ENCODE data around the gene SLC38A11. TPM values are rescaled to one million over a fixed set of nuclear protein-coding genes. Genes with fewer than 3 reads are reported as not detected.
"Not testable (repeated sequence)": the region's sequence is repeated elsewhere in the genome, so short reads cannot be mapped to it uniquely, and the experiment has no call there.

SLC38A11 gene
- total and polyA plus RNA-seq, 7 donors = 0.46 to 4.3 (median 0.71) TPM; not detected in 1

DNA sequence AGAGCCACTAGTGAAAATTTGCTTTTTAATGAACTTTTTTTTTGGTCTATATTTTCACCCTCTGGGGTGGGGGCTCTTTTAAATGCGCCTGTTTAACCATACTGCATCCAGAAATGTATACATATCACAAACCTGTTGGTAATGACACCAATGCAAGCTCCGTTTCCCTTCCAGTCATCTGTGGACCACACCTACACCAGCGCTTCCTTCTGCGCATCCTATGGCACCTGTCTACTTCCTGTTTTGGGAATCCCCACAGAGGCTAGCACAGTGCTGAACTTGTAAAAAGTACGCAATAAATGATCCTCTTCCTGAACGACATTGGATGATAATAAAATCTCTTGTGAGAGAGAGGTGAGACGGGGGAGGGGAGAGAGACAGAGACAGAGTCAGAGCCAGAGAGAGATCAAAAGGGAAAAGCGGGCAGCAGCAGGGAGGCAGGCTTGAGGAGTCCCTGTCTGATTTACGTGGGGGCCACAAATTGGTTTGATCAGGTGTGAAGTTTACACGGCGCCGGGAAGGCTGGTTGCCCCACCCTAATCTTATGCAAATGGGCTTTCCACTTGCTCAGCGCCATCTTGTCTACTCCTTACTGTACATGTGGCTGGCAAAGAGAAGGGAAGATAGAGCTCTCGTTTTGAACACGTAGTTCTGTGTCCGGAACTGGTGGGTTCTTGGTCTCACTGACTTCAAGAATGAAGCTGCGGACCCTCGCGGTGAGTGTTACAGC is 38.1 kb upstream of the SLC38A11 start:
- Histone ChIP-seq H3K4me3 (no peak overlapping the region), H3K27me3 (no peaks in the 10 kb centered on the region), H3K36me3 (no peaks in the 10 kb centered on the region), H3K9me3 (no peaks in the 10 kb centered on the region), H3K4me1 (peaks cover 0 to 20% (median 13%) of the 10 kb centered on the region in 4 donors), H3K27ac (no peak overlapping the region)
- DNase-seq = no peak
- 49 to 81% methylated on average over 19 of the region's 19 CpGs for WGBS, 2 donors
- TF ChIP-seq POLR2A (IDR thresholded peaks at IDR 0.05) = no peak
- no peak for TF ChIP-seq EP300 (IDR thresholded peaks at IDR 0.05)
- no peak for TF ChIP-seq POLR2AphosphoS5 (IDR thresholded peaks at IDR 0.05)
- TF ChIP-seq CTCF (IDR thresholded peaks at IDR 0.05) = no peak
- intact Hi-C loops (cut with DNase I) = loop anchor here (2.0 to 10.0 kb wide), 2 partner anchors 211 to 299 kb away; partner anchors contain the start of gene SCN3A

DNA sequence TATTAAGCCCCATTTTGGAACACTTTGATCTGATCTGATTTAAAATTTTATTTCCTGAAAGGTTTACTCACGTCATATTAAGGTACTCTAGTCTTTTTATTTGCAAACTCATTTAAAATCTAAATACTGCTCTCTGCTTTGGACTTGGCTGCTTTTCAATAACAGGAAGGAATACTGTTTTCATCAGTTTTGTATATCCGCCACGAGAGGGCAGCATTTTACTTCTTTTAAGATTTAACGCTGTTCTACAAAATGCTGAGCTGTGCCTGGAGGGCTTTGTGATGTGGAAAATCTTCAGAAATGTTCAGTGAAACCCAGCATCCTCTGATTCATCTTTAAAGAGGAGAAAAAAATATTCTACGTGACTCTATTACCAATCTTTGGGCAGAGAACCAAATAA is 37.5 kb upstream of the SLC38A11 start:
- Histone ChIP-seq H3K4me3 (no peak overlapping the region), H3K36me3 (no peaks in the 10 kb centered on the region), H3K4me1 (peaks cover 0 to 20% (median 13%) of the 10 kb centered on the region in 4 donors), H3K9me3 (no peaks in the 10 kb centered on the region), H3K27ac (peak overlapping the region in 1 of 4 donors; percentile 70), H3K27me3 (no peaks in the 10 kb centered on the region)
- intact Hi-C loops (cut with DNase I) = loop anchor here (2.0 to 10.0 kb wide), 2 partner anchors 212 to 300 kb away; partner anchors contain the start of gene SCN3A
- WGBS, 2 donors = 0 to 1% methylated on average over 5 of the region's 5 CpGs
- TF ChIP-seq POLR2A (IDR thresholded peaks at IDR 0.05) = no peak
- TF ChIP-seq CTCF (IDR thresholded peaks at IDR 0.05) = peak in 2 of 4 experiments; percentile 19 to 58
- TF ChIP-seq EP300 (IDR thresholded peaks at IDR 0.05) = no peak
- no peak for TF ChIP-seq POLR2AphosphoS5 (IDR thresholded peaks at IDR 0.05)
- DNase-seq = peak; percentile 74

DNA sequence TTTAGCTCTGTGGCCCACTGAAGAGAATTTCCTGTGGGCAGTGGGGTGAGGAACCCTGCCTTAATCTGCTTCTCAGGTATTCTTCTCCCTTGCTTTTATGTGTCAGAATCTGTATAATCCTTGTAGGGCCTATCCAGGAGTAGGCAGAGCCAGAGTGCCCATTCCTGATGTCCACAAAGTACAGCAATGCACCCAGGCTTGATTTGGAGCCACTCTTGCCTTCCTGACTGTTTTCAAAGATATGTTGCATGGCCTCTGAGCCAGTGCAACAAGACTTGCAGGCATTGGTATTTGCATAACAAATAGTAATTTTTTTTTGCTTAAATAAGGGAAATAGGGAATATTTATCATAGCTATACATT is 36.7 kb upstream of the SLC38A11 start:
- H3K4me3 ChIP-seq, DNase-seq, H3K9me3 ChIP-seq, H3K36me3 ChIP-seq, H3K27me3 ChIP-seq: not testable (repeated sequence)
- intact Hi-C loops (cut with DNase I) = loop anchor here (2.0 to 10.0 kb wide), 2 partner anchors 213 to 301 kb away; partner anchors contain the start of gene SCN3A
- Histone ChIP-seq H3K27ac (peak overlapping the region; percentile 37 to 70 (median 56)), H3K4me1 (peaks cover 0 to 20% (median 13%) of the 10 kb centered on the region in 4 donors)

DNA sequence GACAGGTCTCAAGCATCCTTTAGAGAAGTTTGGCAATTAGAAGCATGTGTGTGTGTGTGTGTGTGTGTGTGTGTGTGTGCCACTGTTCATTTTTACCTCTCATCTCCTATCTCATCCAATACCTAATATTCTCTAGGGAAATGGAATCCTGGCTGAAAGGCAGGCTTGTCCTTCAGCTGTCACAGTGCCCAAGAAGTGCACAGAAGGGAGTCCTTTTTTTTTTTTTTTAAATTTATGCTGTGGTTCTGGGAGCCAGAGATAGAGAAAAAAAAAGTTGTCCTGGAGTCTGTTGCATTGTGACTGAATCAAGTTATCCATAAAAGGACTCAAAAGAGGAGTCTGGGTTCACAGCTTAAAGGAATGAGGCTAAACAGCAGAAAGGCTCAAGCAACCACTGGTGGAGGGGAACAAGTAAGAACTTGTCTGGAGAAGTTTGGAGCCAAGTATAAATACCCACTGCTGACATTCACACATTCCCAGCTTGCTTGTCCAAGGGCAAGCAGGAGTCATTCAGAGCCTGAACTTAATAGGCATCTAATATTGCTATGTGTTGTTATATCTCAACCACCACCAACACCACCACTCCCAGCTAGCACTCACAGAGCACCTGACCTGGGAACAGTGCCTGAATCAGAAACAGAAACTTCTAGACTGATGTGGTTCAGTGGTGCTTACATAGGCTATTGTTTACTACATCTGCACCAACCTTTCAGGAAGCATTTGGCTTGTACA is 36.2 kb upstream of the SLC38A11 start:
- Histone ChIP-seq H3K4me1 (peaks cover 0 to 20% (median 13%) of the 10 kb centered on the region in 4 donors), H3K27ac (peak overlapping the region; percentile 37 to 70 (median 56))
- not testable (repeated sequence) for H3K4me3 ChIP-seq, H3K36me3 ChIP-seq, H3K9me3 ChIP-seq, DNase-seq, H3K27me3 ChIP-seq
- intact Hi-C loops (cut with DNase I) = loop anchor here (2.0 to 10.0 kb wide), 2 partner anchors 213 to 301 kb away; partner anchors contain the start of gene SCN3A

DNA sequence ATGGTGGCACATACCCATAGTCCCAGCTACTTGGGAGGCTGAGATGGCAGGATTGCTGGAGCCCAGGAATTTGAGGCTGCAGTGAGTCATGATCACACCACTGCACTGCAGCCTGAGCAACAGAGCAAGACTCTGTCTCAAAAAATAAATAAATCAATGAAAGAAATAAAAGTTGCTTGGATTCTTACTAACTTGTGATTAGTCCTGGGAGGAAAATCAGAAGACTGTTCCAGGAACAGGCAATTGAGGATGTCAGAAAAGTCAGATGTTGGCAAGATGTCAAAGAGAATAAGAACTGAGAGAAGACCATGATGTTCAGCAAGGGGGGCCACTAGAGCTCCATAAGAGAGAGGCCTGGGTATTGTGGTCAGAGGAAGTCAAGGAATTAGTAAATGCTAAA is 35.6 kb upstream of the SLC38A11 start:
- H3K4me3 ChIP-seq, H3K9me3 ChIP-seq, H3K36me3 ChIP-seq, H3K27me3 ChIP-seq, DNase-seq: not testable (repeated sequence)
- peak in 2 of 4 donors; percentile 11 to 29 for TF ChIP-seq POLR2AphosphoS5 (IDR thresholded peaks at IDR 0.05)
- H3K27ac ChIP-seq = peak overlapping the region in 3 of 4 donors; percentile 31 to 70 (median 37)
- H3K4me1 ChIP-seq = peaks cover 0 to 20% (median 13%) of the 10 kb centered on the region in 4 donors
- intact Hi-C loops (cut with DNase I) = loop anchor here (10.0 kb wide), 1 partner anchor 214 kb away; the partner anchor contains the start of gene SCN3A

- H3K9me3 ChIP-seq; H3K27me3 ChIP-seq; DNase-seq; H3K27ac ChIP-seq; intact Hi-C loops (cut with DNase I); H3K4me3 ChIP-seq; H3K36me3 ChIP-seq: not testable (repeated sequence)
- WGBS, 2 donors = 44 to 76% methylated on average over 3 of the region's 3 CpGs
- peaks cover 0 to 20% (median 13%) of the 10 kb centered on the region in 4 donors for H3K4me1 ChIP-seq
These were observed 33.5 kb upstream of the SLC38A11 start for GRCh38 chr2:164988805-164989204.

DNA sequence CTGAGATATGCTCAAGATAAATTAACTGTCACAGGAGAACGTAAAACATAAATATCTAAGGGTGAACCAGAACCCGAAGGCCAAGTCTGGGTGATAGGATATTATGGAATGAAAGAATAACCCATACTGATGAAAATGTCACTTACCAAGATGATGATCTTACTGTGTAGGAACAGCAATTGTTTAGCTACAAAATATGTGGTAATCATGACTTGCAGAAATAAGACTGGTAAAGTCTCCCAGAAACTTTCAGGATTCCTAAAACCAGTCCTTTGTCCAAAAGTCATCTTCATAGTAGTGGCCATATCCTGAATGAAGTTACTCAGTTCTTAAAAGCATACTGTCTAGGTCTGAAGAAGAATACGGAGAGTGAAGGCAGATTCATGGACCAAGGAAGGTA is 30.7 kb upstream of the SLC38A11 start:
- WGBS, 2 donors = 62 to 64% methylated on average over 3 of the region's 3 CpGs
- intact Hi-C loops (cut with DNase I); H3K36me3 ChIP-seq; DNase-seq; H3K27ac ChIP-seq; H3K27me3 ChIP-seq; H3K9me3 ChIP-seq; H3K4me3 ChIP-seq: not testable (repeated sequence)
- H3K4me1 ChIP-seq = peaks cover 0 to 13% (median 11%) of the 10 kb centered on the region in 4 donors
